NCI-H146 (cell line): Measurements from ENCODE around the gene LAMC3.
A peak's percentile ranks its signal among the peaks of the same experiment; 100 is the strongest.

Source experiments
- DNase-seq: peaks from one replicate; lab custom pipeline; 2025; lab: John Stamatoyannopoulos, UW

The LAMC3 gene

DNA sequence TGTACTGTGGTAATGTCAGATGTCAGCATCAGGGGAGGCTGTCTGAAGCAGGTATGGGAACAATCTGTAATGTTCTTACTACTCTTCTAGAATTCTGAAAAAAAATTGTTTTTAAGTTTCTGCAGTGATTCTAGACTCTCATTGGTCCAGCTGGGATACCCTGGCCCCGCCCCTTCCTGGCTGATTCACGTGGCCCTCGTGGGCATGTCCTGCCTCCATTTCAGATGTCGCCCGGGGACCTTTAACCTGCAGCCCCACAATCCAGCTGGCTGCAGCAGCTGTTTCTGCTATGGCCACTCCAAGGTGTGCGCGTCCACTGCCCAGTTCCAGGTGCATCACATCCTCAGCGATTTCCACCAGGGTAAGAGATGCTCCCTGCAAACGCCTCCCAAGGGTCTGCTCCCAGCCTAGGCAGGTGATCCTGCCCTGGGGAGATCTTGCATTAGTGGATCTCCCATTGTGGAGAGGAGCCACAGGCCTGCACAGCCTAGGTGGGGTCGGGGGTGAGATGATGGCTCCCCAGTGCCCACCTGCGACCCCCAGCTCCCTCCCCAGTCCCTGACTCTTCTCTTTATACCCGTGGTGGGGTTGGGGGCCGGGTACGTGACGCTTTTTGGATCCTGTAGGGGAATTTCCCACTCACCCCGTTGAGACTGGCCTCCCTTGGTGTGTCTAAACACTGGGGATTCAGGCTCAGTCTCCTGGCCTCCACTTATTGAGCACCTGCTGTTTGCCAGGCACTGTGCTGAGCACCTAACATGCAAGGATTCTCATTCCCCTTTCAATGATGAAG lies 36.5 kb downstream of the LAMC3 start:
- no peak for DNase-seq

DNA sequence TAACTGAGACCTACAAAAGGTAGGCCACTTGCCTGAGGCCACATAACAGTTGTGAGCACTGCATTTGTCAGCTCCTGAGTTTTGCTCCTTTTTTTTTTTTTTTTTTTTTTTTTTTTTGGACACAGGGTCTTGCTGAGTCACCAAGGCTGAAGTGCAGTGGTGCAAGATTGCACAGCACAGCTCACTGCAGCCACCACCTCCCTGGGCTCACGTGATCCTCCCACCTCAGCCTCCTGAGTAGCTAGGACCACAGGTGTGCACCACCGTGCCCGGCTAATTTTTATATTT lies 37.1 kb downstream of the LAMC3 start:
- DNase-seq = no peak

DNA sequence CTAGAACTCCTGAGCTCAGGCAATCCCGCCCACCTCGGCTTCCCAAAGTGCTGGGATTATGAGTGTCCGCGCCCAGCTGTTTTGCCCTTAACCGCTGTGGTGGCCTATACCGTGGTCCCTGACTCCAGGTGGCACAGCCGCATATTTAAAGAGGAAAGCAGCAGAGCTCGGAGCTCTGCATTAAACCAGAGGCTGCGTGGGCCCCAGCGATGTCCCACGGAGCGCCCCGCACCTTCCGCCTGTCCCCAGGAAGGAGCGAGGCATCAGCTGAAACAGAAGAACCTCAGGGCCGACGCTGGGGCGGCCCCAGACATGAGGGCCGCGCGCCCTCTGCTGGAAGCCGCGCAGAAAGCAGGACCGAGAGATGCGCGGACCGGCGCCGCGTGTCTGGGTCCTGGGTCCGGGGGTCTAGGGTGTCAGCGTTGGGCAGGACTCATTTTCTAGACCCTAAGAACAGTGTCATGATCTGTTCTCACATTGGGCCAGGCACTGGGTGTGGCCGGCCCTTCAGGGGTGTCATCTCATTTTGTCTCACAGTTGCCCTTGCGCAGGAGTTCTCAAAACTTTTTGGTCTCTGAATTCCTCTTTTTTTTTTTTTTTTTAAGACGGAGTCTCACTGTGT lies 37.7 kb downstream of the LAMC3 start:
- peak; percentile 50 for DNase-seq

DNA sequence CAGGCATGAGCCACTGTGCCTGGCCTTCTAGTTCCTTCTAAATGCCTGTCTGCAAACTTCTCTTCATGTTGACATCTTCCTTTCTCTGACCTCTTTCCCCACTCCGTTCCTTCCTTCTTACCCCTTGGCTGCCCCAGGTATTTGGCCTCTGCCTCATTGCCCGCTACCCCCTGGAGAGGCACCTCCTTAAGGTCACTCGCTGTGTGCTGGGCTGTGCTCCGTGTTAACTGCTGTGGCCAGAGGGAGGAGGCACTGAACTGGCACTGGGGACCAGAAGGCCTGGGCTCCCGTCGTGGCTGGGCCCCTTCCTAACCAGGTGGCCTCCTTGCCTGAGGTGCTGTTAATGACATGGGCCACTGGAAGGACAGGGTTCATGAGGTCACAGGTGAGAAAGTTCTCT lies 39.4 kb downstream of the LAMC3 start:
- DNase-seq = no peak

DNA sequence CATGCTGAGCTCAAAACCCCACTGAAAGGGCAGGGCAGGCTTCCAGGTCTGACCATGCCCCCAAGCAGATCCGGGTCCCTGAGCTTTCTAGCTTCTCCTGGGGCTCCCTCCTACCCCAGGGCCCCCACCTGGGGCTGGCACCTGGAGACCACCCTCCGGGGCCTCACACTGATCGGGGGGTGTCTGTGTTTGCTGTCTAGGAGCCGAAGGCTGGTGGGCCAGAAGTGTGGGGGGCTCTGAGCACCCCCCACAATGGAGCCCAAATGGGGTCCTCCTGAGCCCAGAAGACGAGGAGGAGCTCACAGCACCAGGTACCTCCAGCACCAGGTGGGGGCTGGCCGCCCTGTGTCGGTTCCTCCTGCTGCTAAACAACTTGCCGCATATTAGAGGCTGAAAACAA lies 39.8 kb downstream of the LAMC3 start:
- DNase-seq = no peak

DNA sequence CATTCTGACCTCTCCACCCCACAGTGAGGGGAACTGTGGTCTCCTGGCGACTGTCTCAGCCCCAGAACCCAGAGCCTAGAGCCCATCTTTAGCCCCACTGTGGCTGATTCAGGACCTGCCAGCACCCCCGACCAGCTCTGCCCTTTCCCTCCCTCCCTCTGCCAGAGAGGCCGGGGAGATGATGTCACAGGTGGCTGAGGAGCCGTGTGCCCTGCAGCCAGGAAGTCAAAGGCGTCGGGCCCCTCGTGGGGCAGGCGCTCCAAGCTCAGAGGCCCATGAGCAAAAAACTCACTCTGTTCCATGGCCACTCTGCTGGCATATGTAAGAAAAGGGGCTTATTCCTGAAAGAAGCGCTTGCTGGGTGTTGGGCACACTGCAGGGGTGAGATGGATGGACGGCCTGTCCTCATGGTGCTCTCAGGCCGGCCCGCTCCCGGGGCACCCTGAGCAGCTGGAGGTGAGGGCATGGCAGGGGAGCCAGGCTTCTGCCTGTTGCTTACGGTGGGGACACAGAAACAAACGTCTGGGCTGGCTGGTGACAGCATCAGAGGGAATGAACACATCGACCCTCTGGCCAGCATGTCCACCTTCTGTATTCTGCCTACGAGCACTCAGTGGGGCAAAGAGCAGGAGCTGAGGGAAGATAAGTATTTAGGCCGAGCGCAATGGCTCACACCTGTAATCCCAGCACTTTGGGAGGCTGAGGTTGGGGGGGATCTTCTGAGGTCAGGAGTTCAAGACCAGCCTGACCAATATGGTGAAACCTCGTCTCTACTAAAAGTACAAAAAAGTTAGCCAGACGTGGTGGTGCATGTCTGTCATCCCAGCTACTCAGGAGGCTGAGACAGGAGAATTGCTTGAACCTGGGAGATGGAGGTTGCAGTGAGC lies 41.1 kb downstream of the LAMC3 start:
- DNase-seq = no peak

DNA sequence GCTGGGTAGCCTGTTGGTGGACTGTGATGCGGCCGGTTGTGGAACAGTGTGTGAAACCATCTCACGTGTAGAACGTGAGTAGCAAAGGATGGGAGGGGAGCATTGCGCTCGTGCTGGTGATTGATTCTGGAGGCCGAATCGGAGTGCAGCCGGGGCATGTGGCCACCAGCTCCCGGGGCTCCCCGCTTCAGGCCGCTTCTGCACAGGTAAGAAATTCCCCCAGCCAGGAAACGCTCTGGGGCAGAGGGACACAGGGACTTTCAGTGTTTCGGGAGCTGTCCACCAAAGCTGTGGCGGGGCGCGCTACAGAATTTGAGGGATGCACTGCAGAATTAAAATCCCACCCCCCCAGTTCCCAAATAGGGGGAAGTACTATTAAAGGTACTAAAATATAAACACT lies 41.9 kb downstream of the LAMC3 start:
- DNase-seq = no peak

DNA sequence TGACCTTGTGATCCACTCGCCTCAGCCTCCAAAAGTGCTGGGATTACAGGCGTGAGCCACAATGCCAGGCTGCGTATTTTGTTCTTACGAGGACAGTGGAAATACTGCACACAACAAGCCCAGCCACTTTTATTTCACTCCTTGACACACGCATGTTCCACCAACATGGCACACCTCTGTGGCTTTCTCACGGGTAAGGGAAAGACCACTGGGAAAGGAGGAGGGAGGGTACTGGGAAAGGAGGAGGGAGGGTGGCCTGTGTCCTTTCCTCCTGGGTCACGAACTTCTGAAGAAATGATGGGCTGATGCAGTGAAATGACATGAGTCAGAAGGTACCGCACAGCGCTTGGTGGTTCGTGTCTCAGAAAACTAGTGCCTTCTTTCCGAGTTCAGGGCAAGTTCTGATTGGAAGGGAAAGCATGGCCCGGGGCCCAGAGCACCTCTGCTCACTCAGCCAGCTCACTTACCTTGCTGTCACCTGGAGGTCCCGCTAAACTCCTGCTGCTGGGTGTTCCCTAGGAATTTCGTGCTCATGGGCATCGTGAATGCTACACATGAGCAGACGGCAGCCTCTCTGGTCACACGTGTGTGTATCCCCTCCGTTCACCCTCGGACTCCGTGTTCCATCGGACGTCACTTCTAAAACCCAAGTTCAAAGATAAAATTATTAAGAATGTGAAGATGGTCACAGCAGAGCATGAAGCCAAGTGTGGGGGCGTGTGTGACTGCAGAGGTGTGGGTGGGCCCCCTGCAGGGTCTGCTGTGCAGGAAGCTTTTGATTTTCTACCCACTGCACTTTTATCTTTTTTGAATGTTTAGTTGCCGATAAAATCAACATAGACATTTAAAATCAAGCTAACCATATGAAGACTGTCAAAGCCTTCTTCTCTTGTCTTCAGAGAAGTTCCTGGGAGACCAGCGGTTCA lies 42.9 kb downstream of the LAMC3 start:
- no peak for DNase-seq

DNA sequence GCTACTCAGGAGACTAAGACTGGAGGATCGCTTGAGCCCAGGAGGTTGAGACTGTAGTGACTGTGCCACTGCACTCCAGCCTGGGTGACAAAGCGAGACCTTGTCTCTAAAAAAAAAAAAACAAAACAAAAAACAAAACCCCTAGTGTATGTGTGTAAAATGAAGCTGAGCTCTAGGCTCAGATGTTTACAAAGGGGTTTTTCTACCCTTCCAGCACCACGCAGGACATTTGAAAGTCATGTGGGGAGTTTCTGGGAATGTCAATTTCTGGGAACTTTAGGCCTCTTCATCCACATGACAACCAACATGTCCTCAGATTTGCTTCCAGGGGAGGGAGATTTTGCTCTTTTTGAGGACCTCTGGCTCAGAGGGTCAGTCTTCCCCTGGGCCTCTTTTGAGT lies 44.9 kb downstream of the LAMC3 start:
- DNase-seq = no peak

DNA sequence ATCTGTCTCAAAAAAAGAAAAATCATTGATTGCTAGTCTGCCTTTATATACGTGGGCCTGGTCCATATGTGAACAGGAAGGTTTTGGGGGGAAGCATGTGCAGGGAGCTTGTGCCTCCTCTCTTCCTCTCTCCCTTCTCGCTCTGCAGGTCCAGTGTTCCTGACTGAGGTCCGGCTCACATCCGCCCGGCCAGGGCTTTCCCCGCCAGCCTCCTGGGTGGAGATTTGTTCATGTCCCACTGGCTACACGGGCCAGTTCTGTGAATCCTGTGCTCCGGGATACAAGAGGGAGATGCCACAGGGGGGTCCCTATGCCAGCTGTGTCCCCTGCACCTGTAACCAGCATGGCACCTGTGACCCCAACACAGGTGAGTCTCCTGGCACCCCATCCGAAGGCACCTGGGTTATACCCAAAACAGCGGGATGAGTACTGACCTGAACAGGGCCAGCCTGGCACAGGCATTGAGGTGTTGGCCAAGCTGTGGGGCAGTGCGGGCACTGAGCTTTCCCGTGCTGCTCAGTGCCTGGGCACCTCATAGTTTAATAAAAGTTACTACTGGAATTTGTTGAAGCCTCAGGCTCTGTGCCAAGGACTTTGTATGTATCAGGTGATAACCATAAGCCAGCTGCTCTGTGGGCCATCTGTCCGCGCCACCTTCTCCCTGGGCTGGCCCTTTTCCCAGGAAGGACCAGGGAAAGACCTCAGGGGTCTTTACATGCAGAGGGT lies 48.0 kb downstream of the LAMC3 start:
- no peak for DNase-seq

DNA sequence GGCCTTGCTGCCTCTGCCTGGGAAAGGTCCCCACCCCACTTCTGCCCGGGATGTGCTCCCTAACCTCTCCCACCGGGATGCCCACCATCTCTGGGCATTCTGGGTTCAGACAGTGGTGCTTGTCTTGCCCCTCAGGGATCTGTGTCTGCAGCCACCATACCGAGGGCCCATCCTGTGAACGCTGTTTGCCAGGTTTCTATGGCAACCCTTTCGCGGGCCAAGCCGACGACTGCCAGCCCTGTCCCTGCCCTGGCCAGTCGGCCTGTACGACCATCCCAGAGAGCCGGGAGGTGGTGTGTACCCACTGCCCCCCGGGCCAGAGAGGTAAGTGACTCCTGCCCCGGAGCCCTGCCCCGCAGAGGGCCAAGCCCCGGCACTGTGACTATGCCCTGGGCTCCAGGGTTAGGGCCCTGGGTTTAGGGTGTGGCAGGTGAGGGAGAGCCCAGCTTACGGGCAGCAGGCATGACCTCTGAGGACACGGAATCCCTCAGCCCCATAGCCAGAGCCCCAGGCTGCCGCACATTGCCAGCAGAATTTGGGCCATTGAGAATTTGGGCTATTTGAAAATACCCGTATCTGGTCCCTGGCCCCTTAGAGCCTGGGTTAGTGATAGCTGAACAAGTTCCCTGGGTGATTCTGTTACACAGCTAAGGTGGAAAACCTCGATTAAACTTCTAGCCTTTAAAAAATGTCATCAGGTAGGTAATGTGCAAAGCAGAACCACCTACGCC lies 52.1 kb downstream of the LAMC3 start:
- DNase-seq = no peak

DNA sequence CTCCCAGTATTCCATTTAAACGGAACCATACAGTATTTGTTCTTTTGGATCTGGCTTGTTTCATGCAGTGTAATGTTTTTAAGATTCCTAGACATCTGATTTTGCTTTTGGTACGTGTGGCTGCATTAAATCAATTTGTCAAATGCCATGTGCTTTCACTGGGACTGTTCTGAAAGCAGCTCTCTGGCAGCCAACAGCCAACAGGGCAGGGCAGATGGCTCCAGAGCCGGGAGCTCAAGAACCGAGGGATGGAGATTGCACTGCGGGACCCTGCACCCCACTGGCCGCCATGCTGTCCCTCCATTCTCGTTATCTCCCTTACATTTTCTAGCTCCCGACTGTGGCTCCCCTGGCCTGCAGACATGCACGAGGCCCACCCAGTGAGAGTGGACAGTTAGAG lies 54.0 kb downstream of the LAMC3 start:
- no peak for DNase-seq

DNA sequence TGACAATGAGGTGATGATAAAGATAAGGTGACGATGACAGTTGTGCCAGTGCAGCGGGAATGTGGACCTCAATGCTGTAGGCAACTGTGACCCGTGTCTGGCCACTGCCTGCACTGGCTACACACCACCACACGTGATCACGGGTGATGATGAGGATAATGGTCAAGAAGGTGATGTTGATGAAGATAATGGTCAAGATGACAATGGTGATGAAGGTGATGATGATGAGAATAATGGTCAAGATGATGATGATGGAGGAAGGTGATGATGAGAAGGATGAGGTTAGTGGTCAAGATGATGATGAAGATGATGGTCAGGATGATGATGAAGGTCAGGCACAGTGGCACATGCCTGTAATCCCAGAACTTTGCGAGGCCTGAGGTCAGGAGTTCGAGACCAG lies 56.6 kb downstream of the LAMC3 start:
- DNase-seq = no peak

DNA sequence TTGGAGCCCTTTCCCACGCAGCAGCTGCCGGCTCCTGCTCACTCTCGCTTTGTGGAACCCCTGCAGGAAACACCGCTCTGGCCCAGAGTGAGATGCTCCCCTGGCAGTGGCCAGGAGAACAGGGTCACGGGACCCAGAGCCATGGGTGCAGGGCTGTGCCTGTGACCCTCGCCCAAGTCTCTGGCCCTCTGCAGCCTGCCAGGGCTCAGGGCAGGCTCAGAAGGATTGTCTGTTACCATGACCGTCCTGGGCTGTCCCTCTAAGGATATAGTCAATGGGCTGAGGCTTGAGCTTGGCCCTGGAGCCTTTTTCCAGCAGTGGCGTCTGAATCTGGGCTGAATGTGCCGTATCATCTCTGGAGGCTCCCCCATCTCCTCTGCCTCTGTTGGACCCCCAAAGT lies 58.7 kb downstream of the LAMC3 start:
- DNase-seq = no peak

DNA sequence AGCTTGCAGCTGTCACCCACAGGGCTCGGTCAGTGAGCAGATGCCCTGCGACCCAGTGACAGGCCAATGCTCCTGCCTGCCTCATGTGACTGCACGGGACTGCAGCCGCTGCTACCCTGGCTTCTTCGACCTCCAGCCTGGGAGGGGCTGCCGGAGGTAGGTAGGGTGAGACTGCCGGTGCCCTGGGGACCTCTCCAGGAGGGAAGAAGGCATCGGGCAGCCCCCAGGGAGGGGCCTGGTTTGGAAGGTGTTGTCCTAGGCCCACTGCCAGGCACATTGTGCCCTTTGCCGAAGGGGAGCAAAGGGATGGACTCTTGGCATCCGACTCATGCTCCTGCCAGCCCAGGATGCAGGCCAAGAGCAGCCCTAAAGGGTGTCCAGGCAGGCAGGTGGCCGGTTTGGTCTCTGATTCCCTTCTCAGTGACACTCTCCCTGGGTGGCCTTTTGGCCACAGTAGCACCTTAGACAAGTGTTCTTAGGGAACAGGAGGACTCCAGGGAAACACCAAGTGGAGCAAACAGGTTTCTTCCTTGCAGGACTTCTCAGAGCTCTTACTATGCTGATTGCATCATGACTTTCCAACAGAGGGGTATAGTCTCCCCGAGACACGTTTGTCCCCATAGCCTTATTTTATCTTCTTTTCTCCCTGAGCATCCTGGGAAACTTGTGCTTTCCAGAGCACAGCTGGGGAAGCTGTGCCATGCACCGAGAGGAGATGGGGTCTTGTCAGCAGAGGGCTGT lies 59.3 kb downstream of the LAMC3 start:
- no peak for DNase-seq

DNA sequence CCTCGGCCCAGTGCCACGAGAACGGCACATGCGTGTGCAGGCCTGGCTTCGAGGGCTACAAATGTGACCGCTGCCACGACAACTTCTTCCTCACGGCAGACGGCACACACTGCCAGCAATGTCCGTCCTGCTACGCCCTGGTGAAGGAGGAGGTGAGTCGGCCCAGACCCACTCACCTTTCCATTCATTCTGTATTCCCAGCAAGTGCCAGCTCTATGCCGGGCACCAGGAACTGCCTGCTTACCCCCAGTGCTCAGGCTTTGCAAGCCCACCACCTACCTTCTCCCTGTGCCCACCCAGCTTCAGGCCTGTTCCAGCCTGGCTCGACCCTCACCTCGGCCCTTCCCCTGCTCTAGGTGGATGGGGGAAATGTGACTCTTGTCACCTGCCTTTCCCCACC lies 60.7 kb downstream of the LAMC3 start:
- DNase-seq = no peak

DNA sequence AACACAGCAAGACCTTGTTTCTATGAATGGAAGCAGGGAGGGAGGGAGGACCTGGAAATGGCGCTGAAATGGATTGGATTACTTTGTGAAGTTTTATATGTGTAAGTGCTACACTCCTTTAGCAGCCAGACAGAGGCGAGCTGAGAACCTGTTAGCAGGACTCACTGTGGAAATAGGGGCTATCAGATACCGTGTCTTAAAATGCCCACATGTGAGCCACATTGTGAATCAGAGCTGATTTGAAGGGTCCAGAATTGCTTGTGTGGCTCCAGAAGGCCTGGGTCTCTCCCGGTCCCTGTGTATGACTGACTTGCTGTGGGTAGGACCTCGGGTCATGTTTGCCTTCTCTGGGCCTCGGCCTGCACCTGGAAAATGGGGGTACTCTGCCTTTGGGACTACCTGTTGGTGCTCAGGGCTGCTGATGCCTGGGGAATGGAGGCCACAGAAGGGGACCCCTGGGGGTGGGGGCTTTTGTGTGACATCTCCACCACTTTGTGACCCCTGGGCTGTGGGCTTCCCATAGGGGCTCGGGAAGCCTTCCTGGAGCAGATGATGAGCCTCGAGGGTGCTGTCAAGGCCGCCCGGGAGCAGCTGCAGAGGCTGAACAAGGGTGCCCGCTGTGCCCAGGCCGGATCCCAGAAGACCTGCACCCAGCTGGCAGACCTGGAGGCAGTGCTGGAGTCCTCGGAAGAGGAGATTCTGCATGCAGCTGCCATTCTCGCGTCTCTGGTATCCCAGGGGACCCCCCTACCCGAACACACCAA lies 63.3 kb downstream of the LAMC3 start:
- DNase-seq = no peak

DNA sequence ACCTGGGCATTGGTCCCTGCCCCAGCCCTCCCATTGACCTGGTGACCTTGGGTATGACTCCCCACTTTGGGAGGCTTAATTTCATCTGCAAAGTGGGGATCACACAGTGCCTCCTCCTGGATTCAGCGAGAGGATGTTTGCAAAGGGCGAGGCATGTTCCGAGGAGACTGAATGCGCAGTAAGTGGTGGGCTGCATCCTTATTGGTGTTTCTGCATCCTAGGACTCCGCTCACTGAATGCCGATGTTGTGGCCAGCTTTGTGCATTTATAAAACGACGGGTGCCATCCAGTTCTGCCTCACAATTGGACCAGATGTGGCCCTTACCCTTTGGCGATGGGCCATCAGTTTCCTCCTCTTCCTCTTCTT lies 63.9 kb downstream of the LAMC3 start:
- DNase-seq = no peak
